Left kidney (tissue), 2 donors: ENCODE data around the gene NFE2L2. TPM values are rescaled to one million over a fixed set of nuclear protein-coding genes. Genes with fewer than 3 reads are reported as not detected.
"Not testable (repeated sequence)": the region's sequence is repeated elsewhere in the genome, so short reads cannot be mapped to it uniquely, and the experiment has no call there.

Experiments used
- DNase-seq: peaks from one replicate; pipeline ENCODE4 v3.0.0-alpha.2; 2013
- polyA plus RNA-seq: library from polyadenylated mRNA; unstranded; fragments of 120-200 nt; gene quantifications from one replicate; pipeline ENCODE4 v1.2.1, GENCODE V29; 2013; ENCODE audit not compliant: insufficient read length

The NFE2L2 gene
- polyA plus RNA-seq, 1 donor, result 145 TPM

DNA sequence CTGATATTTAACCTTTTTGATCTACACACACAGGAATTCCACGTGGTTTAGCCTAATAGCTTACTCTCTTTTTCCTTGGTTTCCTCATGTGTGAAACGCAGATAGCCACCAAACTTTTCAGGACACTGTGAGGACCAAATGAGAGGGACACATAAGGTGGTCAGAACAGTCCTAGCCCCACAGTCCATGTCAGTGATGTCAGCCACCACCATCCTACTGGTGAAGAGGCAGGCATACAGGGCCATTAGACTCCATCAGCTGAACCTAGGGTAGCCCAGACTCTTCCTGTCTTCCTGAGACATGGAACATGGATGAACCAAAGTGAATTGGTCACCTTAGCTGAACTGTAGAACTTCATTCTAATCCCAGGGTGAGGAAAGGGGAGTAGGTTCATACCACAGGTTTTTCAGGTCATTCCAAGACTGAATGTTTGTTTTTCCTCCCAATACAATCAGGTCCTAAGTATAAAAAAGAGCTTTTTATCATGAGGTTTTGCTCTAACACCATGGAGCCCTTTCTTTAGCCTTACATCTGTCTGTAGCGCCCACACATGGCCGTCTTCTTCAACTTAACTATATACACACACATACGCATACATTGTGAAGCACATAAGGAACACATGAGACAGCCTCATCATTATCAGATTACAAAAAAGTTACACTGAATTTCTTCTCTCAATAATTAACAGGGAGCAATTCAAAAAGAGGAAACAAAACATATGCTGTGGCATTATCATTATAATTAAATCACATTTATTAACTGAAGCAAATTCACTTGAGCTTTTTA lies 18.5 kb upstream of the NFE2L2 start:
- no peak for DNase-seq

DNA sequence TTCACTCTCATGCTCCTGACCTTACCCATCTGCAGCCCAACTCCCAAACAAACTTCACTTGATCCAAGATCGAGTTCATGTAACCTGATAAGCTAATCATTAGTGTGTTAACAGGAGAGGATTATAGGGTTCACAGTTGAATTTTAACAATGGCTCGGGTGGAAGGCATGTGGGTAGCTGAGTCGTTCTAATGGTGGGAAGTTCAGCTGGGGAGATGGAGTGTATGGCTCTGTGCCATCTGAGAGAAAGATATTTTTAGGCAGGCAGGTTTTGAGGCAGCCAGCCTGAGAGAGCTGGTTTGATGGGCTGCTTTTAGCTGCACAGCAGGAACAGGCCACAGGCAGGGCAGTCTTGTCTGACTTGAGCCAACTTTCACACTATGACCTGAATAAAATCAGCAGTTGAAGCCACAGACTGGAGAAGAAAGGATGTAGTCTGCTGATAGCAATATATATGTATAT lies 17.7 kb upstream of the NFE2L2 start:
- DNase-seq, result no peak

DNA sequence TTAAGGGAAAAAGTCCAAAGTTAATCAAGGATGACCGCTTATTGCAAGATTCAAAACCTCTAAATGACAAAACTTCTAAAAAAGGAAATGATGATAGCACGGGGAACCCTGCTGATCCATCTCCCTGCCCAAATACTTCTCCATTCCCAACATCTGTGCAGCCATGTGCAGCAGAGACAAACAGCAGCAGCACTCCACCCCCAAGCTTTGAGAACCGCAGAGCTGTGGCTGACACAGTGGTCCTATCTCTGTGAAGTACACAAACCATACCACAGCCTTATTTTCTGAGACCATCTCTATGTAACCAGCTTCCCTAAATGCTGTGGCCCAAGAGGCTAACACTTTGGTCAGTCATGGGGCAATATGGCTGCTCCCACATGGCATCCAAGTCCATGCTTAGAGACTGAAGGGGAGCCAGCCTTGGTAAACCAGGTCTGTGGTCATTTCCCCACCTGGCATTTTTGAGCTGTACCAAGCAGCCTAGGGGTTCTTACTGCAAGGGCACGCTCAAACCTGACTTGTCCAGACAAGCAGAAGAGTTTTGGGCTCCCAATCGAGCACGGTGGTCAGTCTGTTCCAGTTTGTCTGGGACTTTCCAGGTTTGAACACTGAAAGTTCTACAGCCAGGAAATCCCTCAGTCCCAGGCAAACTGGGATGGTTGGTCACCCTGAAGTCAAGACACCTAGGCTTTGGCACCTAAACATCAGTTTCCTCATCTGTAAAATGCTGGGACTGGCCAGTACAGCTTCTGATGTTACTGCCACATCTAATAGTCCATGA lies 17.1 kb upstream of the NFE2L2 start:
- no peak for DNase-seq

GRCh38 chr2:177279847-177280246 lies 15.3 kb upstream of the NFE2L2 start:
- no peak for DNase-seq

DNA sequence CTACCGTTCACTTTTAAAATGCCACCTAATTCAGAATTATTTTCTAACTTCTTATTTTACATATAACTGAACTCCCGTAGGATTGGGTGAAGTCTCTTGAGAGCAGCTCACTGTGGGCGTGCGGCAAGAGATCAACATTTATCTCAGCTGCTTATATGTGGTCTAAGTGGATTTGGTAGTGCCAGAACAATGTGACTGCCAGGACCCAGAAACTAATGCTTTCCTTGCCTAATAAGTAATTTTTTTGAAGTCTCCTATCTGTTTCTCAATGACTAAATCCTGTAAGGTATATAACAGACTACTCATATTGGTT lies 11.2 kb upstream of the NFE2L2 start:
- DNase-seq, result no peak

GRCh38 chr2:177275040-177275742 lies 10.7 kb upstream of the NFE2L2 start:
- DNase-seq, result no peak

DNA sequence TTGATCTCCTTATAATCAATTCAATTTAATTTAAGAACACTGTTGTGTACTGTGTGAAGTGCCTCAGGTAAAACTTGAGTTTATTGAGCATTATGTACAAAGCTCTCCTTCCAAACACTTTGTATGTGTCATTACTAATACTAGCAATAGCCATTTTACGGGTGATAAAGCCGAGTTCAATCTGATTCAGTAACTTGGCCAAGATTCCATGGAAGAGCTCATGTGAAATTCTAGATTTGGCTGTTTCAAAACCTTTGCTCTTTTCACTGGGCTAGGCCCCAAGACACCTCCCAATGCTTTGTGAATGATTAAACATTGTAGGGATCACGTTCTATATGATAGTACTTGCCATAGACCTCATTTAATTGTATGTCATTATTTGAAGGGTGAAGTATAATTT lies 8.9 kb upstream of the NFE2L2 start:
- no peak for DNase-seq

DNA sequence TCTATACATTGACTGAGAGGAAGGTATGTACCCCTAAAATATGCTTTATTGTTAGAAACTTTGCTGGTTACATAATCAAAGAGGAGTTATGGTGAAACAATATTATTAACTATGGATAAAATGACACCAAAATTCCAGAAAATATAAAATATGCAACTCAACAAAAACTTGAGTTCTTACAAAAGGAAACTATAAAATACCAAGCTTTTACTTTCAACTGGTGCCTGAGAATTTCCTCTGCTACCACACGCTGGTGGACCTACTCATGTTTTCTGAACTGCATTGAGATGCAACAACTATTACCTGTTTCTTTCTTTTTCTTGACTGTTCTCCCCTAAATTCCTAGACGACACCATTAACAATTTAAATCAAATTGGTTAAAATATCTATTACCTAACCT lies 8.2 kb upstream of the NFE2L2 start:
- DNase-seq, result no peak

GRCh38 chr2:177271981-177272666 lies 7.6 kb upstream of the NFE2L2 start:
- DNase-seq, result no peak

DNA sequence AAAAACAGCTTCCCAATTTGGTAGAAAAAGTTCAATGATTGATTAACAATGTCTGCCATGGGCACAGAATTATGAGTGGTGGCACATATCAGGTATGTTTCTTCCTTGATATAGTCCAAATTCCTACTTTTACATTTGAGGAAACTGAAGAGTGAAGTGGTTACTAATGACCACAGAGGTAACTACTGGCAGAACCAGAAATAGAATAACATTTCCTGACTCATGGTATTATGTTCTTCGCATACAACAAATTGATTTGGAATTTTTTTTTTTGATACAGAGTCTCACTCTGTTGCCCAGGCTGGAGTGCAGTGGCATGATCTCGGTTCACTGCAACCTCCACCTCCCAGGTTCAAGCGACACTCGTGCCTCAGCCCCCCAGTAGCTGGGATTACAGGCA lies 6.0 kb upstream of the NFE2L2 start:
- no peak for DNase-seq

GRCh38 chr2:177268901-177269300 lies 4.4 kb upstream of the NFE2L2 start:
- no peak for DNase-seq

DNA sequence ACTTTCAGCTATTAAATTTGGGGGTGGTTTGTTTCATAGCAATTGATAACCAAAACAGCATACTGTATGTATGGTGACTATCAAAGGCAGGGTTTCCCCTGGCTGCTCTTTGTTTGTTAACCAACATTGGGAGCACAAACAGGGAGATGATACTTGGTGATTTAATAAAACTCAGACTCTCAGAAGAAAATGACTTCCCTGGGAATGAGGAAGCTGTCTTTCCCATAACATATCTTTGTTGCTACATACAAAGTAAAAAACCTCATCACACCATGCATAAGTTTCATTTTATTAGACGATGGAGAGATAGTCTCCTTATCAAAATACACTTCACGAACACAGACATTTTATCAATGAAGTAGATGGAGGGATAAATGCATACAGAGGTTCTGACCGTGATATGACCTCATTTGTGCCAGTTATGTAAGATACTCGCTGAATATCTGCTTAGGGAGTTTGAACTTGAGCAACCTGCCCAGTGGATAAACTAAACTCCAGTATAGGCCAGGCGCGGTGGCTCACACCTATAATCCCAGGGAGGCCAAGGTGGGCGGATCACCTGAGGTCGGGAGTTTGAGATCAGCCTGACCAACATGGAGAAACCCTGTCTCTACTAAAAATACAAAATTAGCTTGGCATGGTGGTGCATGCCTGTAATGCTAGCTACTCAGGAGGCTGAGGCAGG lies 3.8 kb upstream of the NFE2L2 start:
- no peak for DNase-seq

DNA sequence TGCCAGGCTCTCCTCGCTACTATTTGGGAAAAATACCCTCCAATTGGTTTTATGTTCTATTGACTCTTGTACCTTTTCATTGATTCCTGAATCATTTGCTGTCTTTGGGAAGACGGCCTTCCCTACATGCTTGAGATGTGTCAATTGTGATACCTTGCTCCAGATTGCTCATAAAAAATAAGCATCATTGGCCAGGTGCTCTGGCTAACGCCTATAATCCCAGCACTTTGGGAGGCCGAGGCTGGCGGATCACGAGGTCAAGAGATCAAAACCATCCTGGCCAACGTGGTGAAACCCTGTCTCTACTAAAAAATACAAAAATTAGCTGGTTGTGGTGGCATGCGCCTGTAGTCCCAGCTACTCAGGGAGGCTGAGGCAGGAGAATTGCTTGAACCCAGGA lies 2.4 kb upstream of the NFE2L2 start:
- DNase-seq, result not testable (repeated sequence)

DNA sequence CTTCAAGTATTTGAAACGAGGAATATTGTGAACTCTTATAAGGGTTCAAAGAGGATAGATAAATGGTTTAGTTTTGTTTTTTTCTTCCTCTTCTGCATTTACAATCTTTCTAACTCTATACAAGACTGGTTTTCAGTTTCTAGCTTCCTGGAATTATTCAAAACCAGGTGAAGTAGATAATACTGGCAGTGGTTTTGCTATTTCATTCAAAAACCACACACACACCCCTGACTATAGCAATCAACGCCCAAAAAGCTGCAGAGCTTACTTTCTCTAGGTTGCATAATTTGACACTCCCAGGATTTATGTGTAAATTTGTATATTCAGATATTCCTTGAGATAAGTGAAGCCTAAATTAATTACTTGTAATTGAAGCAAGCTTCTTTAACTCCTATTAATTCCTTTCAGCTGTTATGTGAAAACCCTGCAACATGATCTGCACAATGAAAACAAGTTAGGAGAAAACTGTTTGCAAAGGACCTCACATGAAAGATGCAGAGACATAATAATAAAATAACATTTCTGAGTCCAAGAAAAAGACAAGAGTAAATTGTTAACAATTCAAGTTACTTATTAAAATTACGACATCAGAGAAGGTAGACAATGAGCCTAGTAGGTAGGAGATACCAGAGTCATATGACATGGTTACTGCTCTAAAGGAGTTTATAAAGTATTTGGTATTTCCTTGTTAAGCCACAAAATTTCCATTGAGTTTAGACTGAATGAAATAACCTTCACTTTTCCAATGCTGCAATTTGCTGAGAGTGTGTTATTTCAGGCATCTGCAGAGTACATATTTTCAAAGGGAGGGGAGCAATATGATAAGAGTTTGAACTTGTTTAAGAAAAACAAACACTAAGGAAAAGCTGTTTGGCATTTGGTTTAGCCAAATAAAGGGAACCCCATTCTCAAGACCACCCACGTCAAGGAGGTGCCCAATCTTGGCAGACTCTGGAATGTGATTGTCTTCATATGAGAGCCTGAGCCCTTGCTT lies 1.6 kb upstream of the NFE2L2 start:
- peak; percentile 38 for DNase-seq

DNA sequence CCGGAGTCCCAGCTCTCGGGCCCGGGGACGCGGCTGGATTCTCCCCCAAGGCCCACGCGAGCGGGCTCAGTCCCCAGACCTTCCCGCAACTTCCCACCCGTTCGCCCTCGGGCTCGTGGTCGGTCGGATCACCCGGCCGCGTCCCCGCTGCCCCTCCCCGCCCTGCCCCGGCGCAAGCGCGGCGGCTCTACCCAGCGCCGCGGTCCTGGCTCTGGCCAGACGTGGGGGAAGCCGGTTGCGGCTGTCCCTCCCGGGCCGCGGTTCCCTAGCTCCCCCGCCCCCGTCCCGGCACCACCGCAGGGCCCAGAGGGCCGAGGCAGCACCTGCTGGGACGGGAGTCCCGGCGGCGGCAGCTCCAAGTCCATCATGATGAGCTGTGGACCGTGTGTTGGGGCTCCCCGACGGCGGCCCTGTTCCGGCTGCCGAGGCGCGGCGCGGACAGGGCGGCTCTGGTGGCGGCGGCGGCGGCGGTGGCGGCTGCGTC lies 276 bp downstream of the NFE2L2 start:
- DNase-seq, result no peak

GRCh38 chr2:177263451-177264208 lies 897 bp downstream of the NFE2L2 start:
- peak; percentile 98 for DNase-seq

GRCh38 chr2:177262958-177263450 lies 1.5 kb downstream of the NFE2L2 start:
- DNase-seq, result no peak

- DNase-seq, result peak; percentile 38
These were observed 2.4 kb downstream of the NFE2L2 start for GRCh38 chr2:177262092-177262491.
